HEK293 (cell line): ENCODE results near the gene CPE.

Source experiments
- EGR2 ChIP-seq: fragments of 450-650 bp; formaldehyde crosslinking; IDR thresholded peaks from 2 replicates; pipeline ENCODE4 v1.5.1; 2016; ENCODE audit warnings: low read depth, missing biosample characterization, missing genetic modification characterization
- HIC1 ChIP-seq: fragments of 450-650 bp; formaldehyde crosslinking; IDR thresholded peaks from 2 replicates; pipeline ENCODE4 v1.5.1; 2016; ENCODE audit warnings: missing biosample characterization, missing genetic modification characterization
- IKZF3 ChIP-seq: fragments of 450-650 bp; IDR thresholded peaks from 2 replicates; pipeline ENCODE4 v1.5.0; 2018; ENCODE audit warnings: missing biosample characterization, mild to moderate bottlenecking, missing genetic modification characterization, moderate library complexity
- ZBTB21 ChIP-seq: fragments of 450-650 bp; formaldehyde crosslinking; IDR thresholded peaks from 2 replicates; pipeline ENCODE4 v1.5.1; 2017; ENCODE audit warnings: missing biosample characterization, missing genetic modification characterization
- ZFP41 ChIP-seq: fragments of 450-650 bp; formaldehyde crosslinking; IDR thresholded peaks from 2 replicates; pipeline ENCODE4 v1.5.1; 2016; ENCODE audit warnings: missing biosample characterization, missing genetic modification characterization, borderline replicate concordance
- ZNF112 ChIP-seq: fragments of 450-650 bp; formaldehyde crosslinking; IDR thresholded peaks from 2 replicates; pipeline ENCODE4 v1.5.0; 2017; ENCODE audit warnings: missing biosample characterization, missing genetic modification characterization
- ZNF26 ChIP-seq: fragments of 450-650 bp; formaldehyde crosslinking; IDR thresholded peaks from 2 replicates; pipeline ENCODE4 v1.5.1; 2016; ENCODE audit warnings: missing biosample characterization, missing genetic modification characterization
- ZNF266 ChIP-seq: fragments of 450-650 bp; formaldehyde crosslinking; IDR thresholded peaks from 2 replicates; pipeline ENCODE4 v1.5.1; 2016; ENCODE audit warnings: missing biosample characterization, missing genetic modification characterization, low read depth
- ZNF292 ChIP-seq: fragments of 450-650 bp; formaldehyde crosslinking; IDR thresholded peaks from 2 replicates; pipeline ENCODE4 v1.5.1; 2016; ENCODE audit warnings: low read depth, missing biosample characterization, missing genetic modification characterization, borderline replicate concordance
- ZNF354C ChIP-seq: fragments of 450-650 bp; formaldehyde crosslinking; IDR thresholded peaks from 2 replicates; pipeline ENCODE4 v1.5.1; 2016; ENCODE audit warnings: missing biosample characterization, missing genetic modification characterization, low read depth, borderline replicate concordance
- ZNF426 ChIP-seq: fragments of 450-650 bp; formaldehyde crosslinking; IDR thresholded peaks from 2 replicates; pipeline ENCODE4 v1.5.1; 2017; ENCODE audit warnings: missing biosample characterization, missing genetic modification characterization, mild to moderate bottlenecking, inconsistent platforms, moderate library complexity
- ZNF548 ChIP-seq: fragments of 450-650 bp; formaldehyde crosslinking; IDR thresholded peaks from 2 replicates; pipeline ENCODE4 v1.5.1; 2016; ENCODE audit warnings: missing biosample characterization, missing genetic modification characterization
- ZNF558 ChIP-seq: fragments of 450-650 bp; formaldehyde crosslinking; IDR thresholded peaks from 2 replicates; pipeline ENCODE4 v1.5.1; 2016; ENCODE audit warnings: missing biosample characterization, missing genetic modification characterization
- ZNF580 ChIP-seq: fragments of 450-650 bp; formaldehyde crosslinking; IDR thresholded peaks from 2 replicates; pipeline ENCODE4 v1.5.1; 2016; ENCODE audit warnings: missing biosample characterization, missing genetic modification characterization
- ZNF624 ChIP-seq: fragments of 450-650 bp; formaldehyde crosslinking; IDR thresholded peaks from 2 replicates; pipeline ENCODE4 v1.5.1; 2017; ENCODE audit warnings: missing biosample characterization, missing genetic modification characterization
- ZNF677 ChIP-seq: fragments of 450-650 bp; IDR thresholded peaks from 2 replicates; pipeline ENCODE4 v1.5.0; 2018; ENCODE audit warnings: missing biosample characterization, mild to moderate bottlenecking, missing genetic modification characterization, moderate library complexity
- ZNF837 ChIP-seq: fragments of 450-650 bp; formaldehyde crosslinking; IDR thresholded peaks from 2 replicates; pipeline ENCODE4 v1.5.1; 2016; ENCODE audit warnings: missing biosample characterization, missing genetic modification characterization
- ZNF843 ChIP-seq: fragments of 450-650 bp; formaldehyde crosslinking; IDR thresholded peaks from 2 replicates; pipeline ENCODE4 v1.5.1; 2016; ENCODE audit warnings: missing biosample characterization, missing genetic modification characterization
- TF ChIP-seq, protein P1 (sequence below): fragments of 450-650 bp; formaldehyde crosslinking; IDR thresholded peaks from 2 replicates; pipeline ENCODE4; 2016; ENCODE audit warnings: missing biosample characterization, missing genetic modification characterization
- TF ChIP-seq, protein P2 (sequence below): fragments of 450-650 bp; formaldehyde crosslinking; IDR thresholded peaks from 2 replicates; pipeline ENCODE4 v1.5.1; 2017; ENCODE audit warnings: missing biosample characterization, missing genetic modification characterization
- TF ChIP-seq, protein P3 (sequence below): fragments of 450-650 bp; formaldehyde crosslinking; IDR thresholded peaks from 2 replicates; pipeline ENCODE4 v1.5.1; 2016; ENCODE audit warnings: missing biosample characterization, missing genetic modification characterization, low read depth
- TF ChIP-seq, protein P4 (sequence below): fragments of 450-650 bp; formaldehyde crosslinking; IDR thresholded peaks from 2 replicates; pipeline ENCODE4 v1.5.1; 2017; ENCODE audit warnings: missing biosample characterization, missing genetic modification characterization
- TF ChIP-seq, protein P5 (sequence below): fragments of 450-650 bp; formaldehyde crosslinking; IDR thresholded peaks from 2 replicates; pipeline ENCODE4 v1.5.1; 2016; ENCODE audit warnings: missing biosample characterization, missing genetic modification characterization, low read depth
- TF ChIP-seq, protein P6 (sequence below): IDR thresholded peaks from 2 replicates; pipeline ENCODE4 v1.6.1; 2011; ENCODE audit warnings: mild to moderate bottlenecking, low read depth, low read length, borderline replicate concordance

The CPE gene

GRCh38 chr4:165440415-165441158 lies 61.8 kb downstream of the CPE start (continued):
- TF ChIP-seq ZNF292 (tag by site-specific recombination), result no peak
- no peak for TF ChIP-seq ZNF624 (tag by site-specific recombination)
- peak; percentile 46; the same call in 1 of the 2 replicates for TF ChIP-seq ZBTB21 (tag by site-specific recombination)
- TF ChIP-seq ZFP41 (tag by site-specific recombination), result no peak
- TF ChIP-seq ZNF548, result no peak
- 0 out of 2 replicates have a peak, but pooled peaks have one; percentile 3 for TF ChIP-seq ZNF426
- no peak for TF ChIP-seq ZNF354C (tag by site-specific recombination)
- no peak for TF ChIP-seq ZNF26 (tag by site-specific recombination)
- no peak for TF ChIP-seq ZNF266 (tag by site-specific recombination)
- TF ChIP-seq ZNF837 (tag by site-specific recombination), result no peak
- TF ChIP-seq, protein P1, sequence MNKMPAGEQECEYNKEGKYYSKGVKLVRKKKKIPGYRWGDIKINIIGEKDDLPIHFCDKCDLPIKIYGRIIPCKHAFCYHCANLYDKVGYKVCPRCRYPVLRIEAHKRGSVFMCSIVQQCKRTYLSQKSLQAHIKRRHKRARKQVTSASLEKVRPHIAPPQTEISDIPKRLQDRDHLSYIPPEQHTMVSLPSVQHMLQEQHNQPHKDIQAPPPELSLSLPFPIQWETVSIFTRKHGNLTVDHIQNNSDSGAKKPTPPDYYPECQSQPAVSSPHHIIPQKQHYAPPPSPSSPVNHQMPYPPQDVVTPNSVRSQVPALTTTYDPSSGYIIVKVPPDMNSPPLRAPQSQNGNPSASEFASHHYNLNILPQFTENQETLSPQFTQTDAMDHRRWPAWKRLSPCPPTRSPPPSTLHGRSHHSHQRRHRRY (tag by site-specific recombination), result no peak
- TF ChIP-seq ZNF677 (tag by site-specific recombination), result no peak
- TF ChIP-seq, protein P2, sequence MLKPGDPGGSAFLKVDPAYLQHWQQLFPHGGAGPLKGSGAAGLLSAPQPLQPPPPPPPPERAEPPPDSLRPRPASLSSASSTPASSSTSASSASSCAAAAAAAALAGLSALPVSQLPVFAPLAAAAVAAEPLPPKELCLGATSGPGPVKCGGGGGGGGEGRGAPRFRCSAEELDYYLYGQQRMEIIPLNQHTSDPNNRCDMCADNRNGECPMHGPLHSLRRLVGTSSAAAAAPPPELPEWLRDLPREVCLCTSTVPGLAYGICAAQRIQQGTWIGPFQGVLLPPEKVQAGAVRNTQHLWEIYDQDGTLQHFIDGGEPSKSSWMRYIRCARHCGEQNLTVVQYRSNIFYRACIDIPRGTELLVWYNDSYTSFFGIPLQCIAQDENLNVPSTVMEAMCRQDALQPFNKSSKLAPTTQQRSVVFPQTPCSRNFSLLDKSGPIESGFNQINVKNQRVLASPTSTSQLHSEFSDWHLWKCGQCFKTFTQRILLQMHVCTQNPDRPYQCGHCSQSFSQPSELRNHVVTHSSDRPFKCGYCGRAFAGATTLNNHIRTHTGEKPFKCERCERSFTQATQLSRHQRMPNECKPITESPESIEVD, result peak; percentile 85
- TF ChIP-seq, protein P3, sequence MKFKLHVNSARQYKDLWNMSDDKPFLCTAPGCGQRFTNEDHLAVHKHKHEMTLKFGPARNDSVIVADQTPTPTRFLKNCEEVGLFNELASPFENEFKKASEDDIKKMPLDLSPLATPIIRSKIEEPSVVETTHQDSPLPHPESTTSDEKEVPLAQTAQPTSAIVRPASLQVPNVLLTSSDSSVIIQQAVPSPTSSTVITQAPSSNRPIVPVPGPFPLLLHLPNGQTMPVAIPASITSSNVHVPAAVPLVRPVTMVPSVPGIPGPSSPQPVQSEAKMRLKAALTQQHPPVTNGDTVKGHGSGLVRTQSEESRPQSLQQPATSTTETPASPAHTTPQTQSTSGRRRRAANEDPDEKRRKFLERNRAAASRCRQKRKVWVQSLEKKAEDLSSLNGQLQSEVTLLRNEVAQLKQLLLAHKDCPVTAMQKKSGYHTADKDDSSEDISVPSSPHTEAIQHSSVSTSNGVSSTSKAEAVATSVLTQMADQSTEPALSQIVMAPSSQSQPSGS, result no peak
- TF ChIP-seq ZNF580, result no peak
- TF ChIP-seq IKZF3, result peak; percentile 67; the same call in 1 of the 2 replicates
- peak; percentile 61; the same call in 1 of the 2 replicates for TF ChIP-seq HIC1 (tag by site-specific recombination)
- 0 out of 2 replicates have a peak, but pooled peaks have one; percentile 70 for TF ChIP-seq ZNF558 (tag by site-specific recombination)
- TF ChIP-seq, protein P4, sequence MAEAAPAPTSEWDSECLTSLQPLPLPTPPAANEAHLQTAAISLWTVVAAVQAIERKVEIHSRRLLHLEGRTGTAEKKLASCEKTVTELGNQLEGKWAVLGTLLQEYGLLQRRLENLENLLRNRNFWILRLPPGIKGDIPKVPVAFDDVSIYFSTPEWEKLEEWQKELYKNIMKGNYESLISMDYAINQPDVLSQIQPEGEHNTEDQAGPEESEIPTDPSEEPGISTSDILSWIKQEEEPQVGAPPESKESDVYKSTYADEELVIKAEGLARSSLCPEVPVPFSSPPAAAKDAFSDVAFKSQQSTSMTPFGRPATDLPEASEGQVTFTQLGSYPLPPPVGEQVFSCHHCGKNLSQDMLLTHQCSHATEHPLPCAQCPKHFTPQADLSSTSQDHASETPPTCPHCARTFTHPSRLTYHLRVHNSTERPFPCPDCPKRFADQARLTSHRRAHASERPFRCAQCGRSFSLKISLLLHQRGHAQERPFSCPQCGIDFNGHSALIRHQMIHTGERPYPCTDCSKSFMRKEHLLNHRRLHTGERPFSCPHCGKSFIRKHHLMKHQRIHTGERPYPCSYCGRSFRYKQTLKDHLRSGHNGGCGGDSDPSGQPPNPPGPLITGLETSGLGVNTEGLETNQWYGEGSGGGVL, result no peak
- TF ChIP-seq ZNF843 (tag by site-specific recombination), result peak; percentile 67
- TF ChIP-seq EGR2 (tag by site-specific recombination), result no peak
- TF ChIP-seq, protein P5, sequence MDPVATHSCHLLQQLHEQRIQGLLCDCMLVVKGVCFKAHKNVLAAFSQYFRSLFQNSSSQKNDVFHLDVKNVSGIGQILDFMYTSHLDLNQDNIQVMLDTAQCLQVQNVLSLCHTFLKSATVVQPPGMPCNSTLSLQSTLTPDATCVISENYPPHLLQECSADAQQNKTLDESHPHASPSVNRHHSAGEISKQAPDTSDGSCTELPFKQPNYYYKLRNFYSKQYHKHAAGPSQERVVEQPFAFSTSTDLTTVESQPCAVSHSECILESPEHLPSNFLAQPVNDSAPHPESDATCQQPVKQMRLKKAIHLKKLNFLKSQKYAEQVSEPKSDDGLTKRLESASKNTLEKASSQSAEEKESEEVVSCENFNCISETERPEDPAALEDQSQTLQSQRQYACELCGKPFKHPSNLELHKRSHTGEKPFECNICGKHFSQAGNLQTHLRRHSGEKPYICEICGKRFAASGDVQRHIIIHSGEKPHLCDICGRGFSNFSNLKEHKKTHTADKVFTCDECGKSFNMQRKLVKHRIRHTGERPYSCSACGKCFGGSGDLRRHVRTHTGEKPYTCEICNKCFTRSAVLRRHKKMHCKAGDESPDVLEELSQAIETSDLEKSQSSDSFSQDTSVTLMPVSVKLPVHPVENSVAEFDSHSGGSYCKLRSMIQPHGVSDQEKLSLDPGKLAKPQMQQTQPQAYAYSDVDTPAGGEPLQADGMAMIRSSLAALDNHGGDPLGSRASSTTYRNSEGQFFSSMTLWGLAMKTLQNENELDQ (tag by site-specific recombination), result no peak
- no peak for TF ChIP-seq ZNF112 (tag by site-specific recombination)
- TF ChIP-seq, protein P6, sequence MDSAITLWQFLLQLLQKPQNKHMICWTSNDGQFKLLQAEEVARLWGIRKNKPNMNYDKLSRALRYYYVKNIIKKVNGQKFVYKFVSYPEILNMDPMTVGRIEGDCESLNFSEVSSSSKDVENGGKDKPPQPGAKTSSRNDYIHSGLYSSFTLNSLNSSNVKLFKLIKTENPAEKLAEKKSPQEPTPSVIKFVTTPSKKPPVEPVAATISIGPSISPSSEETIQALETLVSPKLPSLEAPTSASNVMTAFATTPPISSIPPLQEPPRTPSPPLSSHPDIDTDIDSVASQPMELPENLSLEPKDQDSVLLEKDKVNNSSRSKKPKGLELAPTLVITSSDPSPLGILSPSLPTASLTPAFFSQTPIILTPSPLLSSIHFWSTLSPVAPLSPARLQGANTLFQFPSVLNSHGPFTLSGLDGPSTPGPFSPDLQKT, result no peak
